GM19043 (cell line): Measurements from ENCODE around the gene IL20.

ENCODE experiments used
- ATAC-seq: cut with Tn5 transposase; IDR thresholded peaks from one replicate; pipeline ENCODE4 v1.9.1; 2021; ENCODE audit warnings: low read depth; ENCODE audit not compliant: unreplicated experiment

Gene IL20

DNA sequence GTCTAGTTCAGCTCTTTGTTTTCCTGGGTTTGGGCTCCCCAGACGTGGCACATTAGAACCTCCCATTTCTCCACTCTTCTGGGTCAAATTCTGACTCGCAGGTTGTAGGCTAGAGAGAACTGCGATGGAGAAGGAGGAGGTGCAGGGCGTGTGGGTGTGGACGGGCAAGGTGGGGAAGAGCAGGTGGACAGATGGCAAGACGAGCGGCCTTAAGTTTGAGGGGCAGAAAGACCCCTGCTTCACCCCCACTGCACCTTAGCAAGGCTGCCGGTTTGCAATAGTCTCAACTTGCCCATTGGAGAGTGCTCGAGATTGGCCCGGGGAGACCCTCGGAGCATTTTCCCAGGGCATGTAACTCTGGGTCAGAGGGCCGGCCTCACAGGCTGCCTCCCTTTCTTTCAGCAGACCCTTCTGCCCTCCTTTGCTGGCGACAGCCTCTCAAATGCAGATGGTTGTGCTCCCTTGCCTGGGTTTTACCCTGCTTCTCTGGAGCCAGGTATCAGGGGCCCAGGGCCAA, 33.5 kb downstream of the IL20 start:
- ATAC-seq = no peak

- ATAC-seq = no peak
Measured at GRCh38 chr1:206899717-206900116, 34.3 kb downstream of the IL20 start.

- ATAC-seq = no peak
Measured at GRCh38 chr1:206900149-206900548, 34.7 kb downstream of the IL20 start.

DNA sequence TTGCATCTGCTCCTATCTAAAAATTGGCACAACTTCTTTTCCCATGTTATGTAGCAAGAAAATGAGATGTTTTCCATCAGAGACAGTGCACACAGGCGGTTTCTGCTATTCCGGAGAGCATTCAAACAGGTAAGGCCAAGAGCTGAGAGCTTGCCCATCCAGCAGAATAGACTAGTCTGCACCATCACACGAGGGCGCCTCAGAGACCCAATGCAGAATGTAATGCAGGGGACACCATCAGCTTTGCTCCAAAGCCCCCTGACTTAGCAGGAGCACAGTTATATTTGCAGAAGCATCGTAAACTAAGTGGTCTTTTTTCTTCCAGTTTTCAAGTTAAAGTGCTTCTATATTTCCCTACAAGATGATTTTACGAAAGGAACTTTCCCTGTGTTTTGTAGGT, 36.5 kb downstream of the IL20 start:
- no peak for ATAC-seq

- ATAC-seq = no peak
Measured at GRCh38 chr1:206902702-206903101, 37.3 kb downstream of the IL20 start.

DNA sequence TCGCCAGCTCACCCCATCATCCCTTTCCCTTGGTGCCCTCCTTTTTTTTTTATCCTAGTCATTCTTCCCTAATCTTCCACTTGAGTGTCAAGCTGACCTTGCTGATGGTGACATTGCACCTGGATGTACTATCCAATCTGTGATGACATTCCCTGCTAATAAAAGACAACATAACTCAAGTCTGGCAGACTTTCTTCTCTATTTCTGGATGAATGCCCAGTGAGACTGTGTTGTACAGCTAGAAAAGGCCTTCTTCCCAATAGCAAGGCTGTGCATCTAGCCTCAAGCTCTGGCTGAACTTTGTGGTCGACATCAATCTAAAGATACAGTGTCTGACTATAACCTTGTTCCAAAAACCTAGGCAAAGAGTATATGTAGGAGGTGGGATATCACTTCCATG, 38.3 kb downstream of the IL20 start:
- no peak for ATAC-seq

DNA sequence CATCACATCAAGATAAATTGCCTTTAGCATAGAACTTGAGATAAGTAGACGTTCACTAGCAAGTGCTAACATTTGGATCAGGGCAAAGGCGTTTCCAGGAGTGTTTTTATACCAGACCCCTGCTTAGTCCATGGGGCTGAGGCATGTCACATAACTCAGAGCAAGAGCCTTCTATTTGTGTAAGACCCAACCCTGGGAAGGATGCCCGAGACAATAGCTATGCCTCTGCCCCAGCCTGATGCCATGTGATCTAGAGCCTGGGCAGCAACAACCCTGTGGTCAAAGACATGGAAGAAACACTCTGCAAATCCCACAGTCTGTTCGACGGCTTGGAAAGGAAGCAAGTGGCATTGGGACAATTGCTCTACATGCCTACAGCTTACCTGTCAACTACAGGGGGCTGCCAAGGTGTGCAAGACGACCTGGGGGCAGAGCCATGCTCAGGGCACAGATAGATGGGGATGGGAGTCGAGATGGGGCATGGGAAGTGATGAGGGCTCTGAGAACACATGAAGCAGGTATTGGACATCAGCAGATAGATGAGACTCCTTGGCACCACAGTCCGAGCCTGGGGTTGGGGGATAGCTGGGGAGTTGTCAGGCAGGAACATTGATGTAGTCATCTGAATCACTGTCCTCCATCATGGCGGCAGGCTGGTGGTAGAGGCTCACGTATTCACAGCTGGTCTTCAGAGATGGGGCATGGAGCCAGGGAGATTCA, 39.2 kb downstream of the IL20 start:
- no peak for ATAC-seq

DNA sequence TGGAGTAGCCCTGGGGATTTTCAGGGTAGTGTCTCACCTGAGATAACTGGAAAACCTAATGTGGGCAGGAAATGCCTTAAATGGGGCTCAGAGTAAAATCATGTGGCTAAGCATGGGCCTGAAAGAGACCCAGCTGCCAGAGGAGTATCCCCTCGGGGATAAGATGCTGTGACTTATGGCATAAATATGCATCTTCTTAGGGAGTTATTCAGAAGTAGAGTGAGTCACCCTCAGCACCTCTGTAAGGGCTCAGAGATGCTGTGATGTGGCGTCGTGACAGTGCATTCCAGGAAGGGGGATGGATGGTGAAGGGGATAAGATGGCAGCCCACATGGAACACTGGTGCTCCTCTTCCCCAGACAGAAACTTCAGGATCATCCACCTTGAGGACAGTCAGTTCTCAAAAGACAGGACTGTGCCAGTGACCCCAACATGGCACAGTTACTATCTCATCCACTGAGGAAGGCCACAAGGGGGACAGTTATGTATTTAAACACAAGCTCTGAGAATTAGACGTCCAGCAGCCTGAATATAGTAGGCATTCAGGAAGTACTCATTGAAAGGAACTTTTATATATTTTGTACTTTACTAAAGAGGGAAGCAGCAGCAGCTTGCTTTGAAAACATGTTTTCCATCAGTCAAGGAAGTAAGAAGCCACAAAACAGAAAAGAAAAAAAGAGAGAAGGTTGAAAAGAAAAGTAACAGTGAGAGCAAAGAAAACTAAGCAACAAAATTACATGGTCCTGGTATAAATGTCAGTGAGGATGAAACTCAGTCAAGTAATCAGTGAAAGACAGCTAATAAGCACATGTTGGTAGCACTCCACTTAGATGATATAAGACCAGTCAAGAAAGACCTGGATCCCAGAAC, 40.1 kb downstream of the IL20 start:
- no peak for ATAC-seq

DNA sequence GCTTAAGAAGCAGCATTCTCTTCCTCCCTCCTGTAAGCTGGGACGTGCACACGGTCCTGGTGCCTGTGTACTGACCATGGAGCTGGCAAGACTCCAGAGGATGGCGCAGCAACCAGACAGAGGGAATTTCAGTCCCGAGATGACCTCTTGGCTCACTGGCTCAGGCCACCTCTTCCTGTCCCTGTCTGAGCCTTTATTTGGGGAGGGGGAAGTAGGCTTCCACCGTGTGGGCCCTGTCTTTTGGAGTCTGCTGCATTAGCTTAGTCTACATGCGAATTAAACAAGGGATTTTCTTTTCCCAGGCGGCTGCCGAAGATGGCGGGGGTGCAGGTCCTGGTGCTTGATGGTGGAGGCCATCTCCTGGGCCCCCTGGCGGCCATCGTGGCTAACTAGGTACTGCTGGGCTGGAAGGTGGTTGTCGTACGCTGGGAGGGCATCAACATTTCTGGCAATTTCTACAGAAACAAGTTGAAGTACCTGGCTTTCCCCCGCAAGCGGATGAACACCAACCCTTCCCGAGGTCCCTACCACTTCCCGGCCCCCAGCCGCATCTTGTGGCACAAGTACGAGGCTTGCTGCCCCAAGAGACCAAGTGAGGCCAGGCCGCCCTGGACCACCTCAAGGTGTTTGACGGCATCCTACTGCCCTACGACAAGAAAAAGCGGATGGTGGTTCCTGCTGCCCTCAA, 42.0 kb downstream of the IL20 start:
- no peak for ATAC-seq

DNA sequence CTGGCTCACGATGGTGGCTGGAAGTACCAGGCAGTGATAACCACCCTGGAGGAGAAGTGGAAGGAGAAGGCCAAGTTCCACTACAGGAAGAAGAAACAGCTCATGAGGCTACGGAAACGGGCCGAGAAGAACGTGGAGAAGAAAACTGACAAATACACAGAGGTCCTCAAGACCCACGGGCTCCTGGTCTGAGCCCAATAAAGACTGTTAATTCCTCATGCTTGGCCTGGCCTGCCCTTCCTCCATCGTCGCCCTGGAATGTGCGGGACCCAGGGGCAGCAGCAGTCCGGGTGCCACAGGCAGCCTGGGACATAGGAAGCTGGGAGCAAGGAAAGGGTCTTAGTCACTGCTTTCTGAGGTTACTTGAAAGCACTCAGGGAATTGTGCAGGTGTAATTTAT, 42.6 kb downstream of the IL20 start:
- no peak for ATAC-seq

- ATAC-seq = no peak
Measured at GRCh38 chr1:206909161-206909882, 43.9 kb downstream of the IL20 start.

DNA sequence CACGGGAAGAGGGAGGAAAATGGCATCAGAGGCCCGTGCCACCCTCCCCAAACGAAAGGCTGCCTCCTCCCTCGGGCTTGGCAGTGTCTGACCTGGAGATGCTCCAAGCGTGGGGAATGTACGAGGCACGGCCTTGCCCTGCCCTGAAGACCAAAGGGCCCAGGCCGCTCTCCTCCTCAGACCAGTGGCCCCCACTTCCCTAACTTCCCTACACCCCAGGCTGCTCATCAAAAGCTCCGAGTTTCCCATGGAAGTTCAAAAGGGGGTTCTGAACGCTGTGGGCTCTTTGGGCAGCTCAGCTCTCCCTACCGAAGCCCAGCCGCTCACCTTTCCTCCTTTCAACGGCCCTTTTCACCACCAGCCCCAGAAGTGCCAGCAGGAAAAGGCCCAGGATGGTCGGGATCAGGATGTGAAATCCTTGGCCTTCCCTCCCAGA, 44.5 kb downstream of the IL20 start:
- ATAC-seq = no peak

DNA sequence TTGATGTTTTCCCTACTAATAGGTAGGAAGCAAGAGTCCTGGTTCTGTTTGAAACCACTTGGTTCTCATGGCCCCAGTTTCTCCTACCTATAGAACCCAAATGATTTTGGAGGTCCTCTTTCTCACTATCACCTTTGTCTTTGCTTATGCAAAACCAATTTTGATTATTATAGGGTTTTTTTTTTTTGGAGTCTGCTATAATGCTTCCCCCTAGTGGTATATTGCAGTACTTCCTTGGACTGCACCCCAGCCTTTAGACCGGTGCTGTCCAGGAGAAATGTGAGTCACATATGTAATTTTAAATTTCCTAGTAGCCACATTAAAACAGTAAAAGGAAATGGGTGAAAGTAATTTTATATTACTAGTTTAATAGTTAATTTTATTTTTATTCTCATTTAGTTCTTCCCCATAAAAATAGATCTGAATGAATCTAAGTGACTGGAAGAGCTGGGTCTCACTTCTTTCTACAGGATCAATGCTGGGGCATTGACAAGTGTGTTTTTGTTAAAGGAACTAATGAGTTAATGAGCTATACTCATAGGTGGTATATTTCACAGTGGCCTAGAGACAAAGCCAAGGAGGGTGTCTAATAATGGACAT, 45.7 kb downstream of the IL20 start:
- ATAC-seq = no peak

GRCh38 chr1:206912445-206913095, 47.1 kb downstream of the IL20 start:
- no peak for ATAC-seq

DNA sequence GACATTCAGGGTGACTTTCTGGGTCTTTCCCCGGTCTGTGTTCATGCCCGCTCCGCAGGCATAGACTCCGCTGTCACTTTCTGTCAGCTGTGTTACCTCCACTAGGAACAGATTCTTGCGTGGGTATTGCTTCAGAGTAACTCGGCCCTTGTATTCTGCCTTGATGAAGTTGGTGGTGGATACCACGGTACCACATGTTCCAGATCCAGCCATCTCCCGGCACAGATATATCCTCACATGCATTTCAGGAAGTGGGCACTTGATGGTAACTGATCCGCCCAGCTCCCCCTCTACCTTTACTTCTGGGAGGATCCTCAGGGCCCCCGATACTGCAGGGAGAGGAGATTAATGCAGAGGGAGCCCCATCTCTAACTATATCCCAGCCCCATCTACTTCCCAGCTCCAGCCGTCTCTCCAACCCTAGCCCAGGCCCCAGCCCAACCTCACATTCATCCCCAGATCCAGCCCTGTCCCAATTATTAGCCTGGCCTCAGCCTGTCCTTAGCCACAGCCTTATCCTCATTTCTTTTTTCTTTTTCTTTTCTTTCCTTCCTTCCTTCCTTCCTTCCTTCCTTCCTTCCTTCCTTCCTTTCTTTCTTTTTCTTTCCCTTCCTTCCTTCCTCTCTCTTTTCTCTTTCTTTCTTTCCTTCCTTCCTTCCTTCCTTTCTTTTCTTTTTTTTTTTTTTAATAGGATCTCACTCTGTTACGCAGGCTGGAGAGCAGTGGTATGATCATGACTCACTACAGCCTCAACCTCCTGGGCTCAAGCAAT, 48.5 kb downstream of the IL20 start:
- ATAC-seq = no peak

- no peak for ATAC-seq
Measured at GRCh38 chr1:206915030-206915735, 49.8 kb downstream of the IL20 start.

GRCh38 chr1:206916000-206916709, 50.7 kb downstream of the IL20 start:
- ATAC-seq = no peak

DNA sequence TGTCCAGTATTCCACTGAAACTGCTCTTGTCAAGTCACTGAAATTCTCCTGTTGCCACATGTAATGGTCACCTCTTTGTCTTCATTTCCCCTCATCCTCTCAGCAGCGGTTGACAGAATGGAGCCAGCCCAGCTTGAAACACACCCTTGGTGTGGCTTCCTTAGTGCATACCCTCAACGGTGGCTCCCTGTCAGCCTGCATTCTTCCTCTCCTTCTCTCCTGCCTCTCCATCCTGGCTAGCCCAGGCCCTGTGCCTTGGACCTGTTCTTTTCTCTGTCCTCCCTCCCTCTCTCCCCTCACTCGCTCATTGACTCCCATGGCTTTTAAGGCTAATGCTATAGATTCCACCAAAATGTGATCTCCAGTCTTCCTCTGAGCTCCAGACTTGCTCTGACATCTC, 52.7 kb downstream of the IL20 start:
- ATAC-seq = no peak
